Esophagus squamous epithelium (tissue), 4 donors: ENCODE data around the gene MESD.

Experiments used
- CTCF ChIP-seq, 6 experiments: fragments of 450-650 bp in 4 of 6; fragments of 200-600 bp in 2 of 6; sonication (generic) in 2 of 6; IDR thresholded peaks; one replicate each; pipeline ENCODE4 v1.5.1; 2016 to 2019; ENCODE audit warnings: antibody characterized with exemption in 6 of 6, mild to moderate bottlenecking in 4 of 6, moderate library complexity in 4 of 6
- POLR2A ChIP-seq, 4 donors: fragments of 450-650 bp; IDR thresholded peaks; one replicate each; pipeline ENCODE4 v1.6.1; 2017; ENCODE audit warnings: antibody characterized with exemption in 4 of 4, mild to moderate bottlenecking in 4 of 4, moderate library complexity in 3 of 4

- TF ChIP-seq CTCF (IDR thresholded peaks at IDR 0.05) (no peak), POLR2A (IDR thresholded peaks at IDR 0.05) (no peak)
Measured at GRCh38 chr15:80967991-80968510, 21.6 kb downstream of the MESD start.
